HG02981 (cell line): Measurements from ENCODE around the gene FOCAD.

Experiments used
- ATAC-seq: cut with Tn5 transposase; IDR thresholded peaks from one replicate; pipeline ENCODE4 v1.9.1; 2021; ENCODE audit warnings: mild to moderate bottlenecking, moderate library complexity; ENCODE audit not compliant: unreplicated experiment

FOCAD gene

GRCh38 chr9:20729523-20729922, 45.5 kb downstream of the FOCAD start:
- ATAC-seq = no peak

- no peak for ATAC-seq
Measured at GRCh38 chr9:20732118-20732517, 48.1 kb downstream of the FOCAD start.

- no peak for ATAC-seq
Measured at GRCh38 chr9:20734275-20734674, 50.2 kb downstream of the FOCAD start.

- ATAC-seq = no peak
Measured at GRCh38 chr9:20740304-20740703, 56.2 kb downstream of the FOCAD start.

- no peak for ATAC-seq
Measured at GRCh38 chr9:20740929-20741582, 57.0 kb downstream of the FOCAD start.

GRCh38 chr9:20742833-20743232, 58.8 kb downstream of the FOCAD start:
- no peak for ATAC-seq

GRCh38 chr9:20744036-20744630, 60.1 kb downstream of the FOCAD start:
- ATAC-seq = no peak

GRCh38 chr9:20746967-20747366, 62.9 kb downstream of the FOCAD start:
- no peak for ATAC-seq

GRCh38 chr9:20749496-20750198, 65.6 kb downstream of the FOCAD start:
- no peak for ATAC-seq

GRCh38 chr9:20753761-20754160, 69.7 kb downstream of the FOCAD start:
- no peak for ATAC-seq

GRCh38 chr9:20754556-20754955, 70.5 kb downstream of the FOCAD start:
- no peak for ATAC-seq

GRCh38 chr9:20760246-20760891, 76.3 kb downstream of the FOCAD start:
- ATAC-seq = no peak

- ATAC-seq = no peak
Measured at GRCh38 chr9:20770947-20771346, 86.9 kb downstream of the FOCAD start.

GRCh38 chr9:20771729-20772128, 87.7 kb downstream of the FOCAD start:
- no peak for ATAC-seq

GRCh38 chr9:20775683-20776082, 91.6 kb downstream of the FOCAD start:
- ATAC-seq = no peak

GRCh38 chr9:20781092-20781491, 97.0 kb downstream of the FOCAD start:
- no peak for ATAC-seq

- no peak for ATAC-seq
Measured at GRCh38 chr9:20782289-20782688, 98.2 kb downstream of the FOCAD start.

- ATAC-seq = no peak
Measured at GRCh38 chr9:20783057-20784038, 99.3 kb downstream of the FOCAD start.

- ATAC-seq = no peak
Measured at GRCh38 chr9:20784196-20784595, 100.1 kb downstream of the FOCAD start.

- ATAC-seq = no peak
Measured at GRCh38 chr9:20786807-20787206, 102.7 kb downstream of the FOCAD start.
